GM12878 (cell line): ENCODE data around the gene TSC2. TPM values are rescaled to one million over a fixed set of nuclear protein-coding genes. Genes with fewer than 3 reads are reported as not detected.

Experiments
- ATF7 ChIP-seq: fragments of 450-650 bp; IDR thresholded peaks from 2 replicates; pipeline ENCODE4 v1.6.1; 2016; ENCODE audit warnings: low read depth, mild to moderate bottlenecking
- BACH1 ChIP-seq: fragments of 450-650 bp; IDR thresholded peaks from 2 replicates; pipeline ENCODE4 v1.6.1; 2017; ENCODE audit warnings: mild to moderate bottlenecking, borderline replicate concordance
- BHLHE40 ChIP-seq, 2 experiments: fragments of 450-650 bp in 1 of 2; IDR thresholded peaks; 2 replicates each; pipeline ENCODE4 v1.6.1; 2011 to 2017; ENCODE audit warnings: low read depth in 2 of 2, borderline replicate concordance in 1 of 2, improper control_type of control experiment in 1 of 2, low read length in 1 of 2, mild to moderate bottlenecking in 1 of 2
- E4F1 ChIP-seq: fragments of 450-650 bp; IDR thresholded peaks from 2 replicates; pipeline ENCODE4 v1.6.1; 2018; ENCODE audit warnings: borderline replicate concordance, mild to moderate bottlenecking; ENCODE audit not compliant: partially characterized antibody
- EED ChIP-seq: sonication (generic); IDR thresholded peaks from 2 replicates; pipeline ENCODE4 v1.6.1; 2016; ENCODE audit warnings: antibody characterized with exemption, low read depth
- JUNB ChIP-seq: IDR thresholded peaks from 2 replicates; pipeline ENCODE4 v1.6.1; 2016; ENCODE audit warnings: antibody characterized with exemption, mild to moderate bottlenecking
- LARP7 ChIP-seq: fragments of 450-650 bp; IDR thresholded peaks from 2 replicates; pipeline ENCODE4 v1.6.1; 2017; ENCODE audit warnings: mild to moderate bottlenecking
- NFYB ChIP-seq: IDR thresholded peaks from 2 replicates; pipeline ENCODE4 v1.6.1; 2011; ENCODE audit warnings: low read depth, mild to moderate bottlenecking, low read length, improper control_type of control experiment, moderate library complexity; ENCODE audit not compliant: insufficient read depth
- NR2C1 ChIP-seq: fragments of 450-650 bp; IDR thresholded peaks from 2 replicates; pipeline ENCODE4 v1.6.1; 2017; ENCODE audit warnings: antibody characterized with exemption, mild to moderate bottlenecking, moderate library complexity
- PBX3 ChIP-seq: IDR thresholded peaks from 2 replicates; pipeline ENCODE4 v1.6.1; 2011; ENCODE audit warnings: mild to moderate bottlenecking, low read depth, low read length, moderate library complexity; ENCODE audit not compliant: insufficient replicate concordance
- RBBP5 ChIP-seq: fragments of 200-600 bp; sonication (generic); conservative IDR thresholded peaks from 2 replicates; pipeline ENCODE4 v1.6.1; 2016
- RUNX3 ChIP-seq: IDR thresholded peaks from 2 replicates; pipeline ENCODE4 v1.6.1; 2012; ENCODE audit warnings: low read length, inconsistent platforms
- SREBF2 ChIP-seq: IDR thresholded peaks from 2 replicates; pipeline ENCODE4 v1.6.1; 2012; ENCODE audit warnings: mild to moderate bottlenecking, low read length
- SUZ12 ChIP-seq: fragments of 200-600 bp; sonication (generic); IDR thresholded peaks from one replicate; pipeline ENCODE4 v1.6.1; 2018; ENCODE audit warnings: antibody characterized with exemption, mild to moderate bottlenecking; ENCODE audit not compliant: unreplicated experiment
- TBL1XR1 ChIP-seq: IDR thresholded peaks from 2 replicates; pipeline ENCODE4 v1.6.1; 2012; ENCODE audit warnings: low read depth, low read length, improper control_type of control experiment
- YBX1 ChIP-seq: fragments of 450-650 bp; IDR thresholded peaks from 2 replicates; pipeline ENCODE4 v1.6.1; 2016; ENCODE audit warnings: antibody characterized with exemption
- ZBTB11 ChIP-seq: fragments of 450-650 bp; formaldehyde crosslinking; IDR thresholded peaks from 2 replicates; pipeline ENCODE4 v1.5.0; 2022; ENCODE audit warnings: mild to moderate bottlenecking, missing genetic modification characterization
- ZBTB40 ChIP-seq: fragments of 450-650 bp; IDR thresholded peaks from 2 replicates; pipeline ENCODE4 v1.6.1; 2016; ENCODE audit warnings: mild to moderate bottlenecking, moderate library complexity, borderline replicate concordance
- ZNF207 ChIP-seq: fragments of 450-650 bp; IDR thresholded peaks from 2 replicates; pipeline ENCODE4 v1.6.1; 2014; ENCODE audit warnings: antibody characterized with exemption, mild to moderate bottlenecking, borderline replicate concordance
- polyA plus RNA-seq, 11 experiments: library from polyadenylated mRNA; depleted of rRNA in 4 of 11; unstranded in 6 of 11; stranded (reverse) in 5 of 11; fragments of >200 nt; fragmentation: Nextera tagmentation in 4 of 11; fragmentation: Illumina TruSeq in 1 of 11; extraction: Ambion mirVana in 4 of 11; extraction: Trizol in 1 of 11; gene quantifications; 1 replicate in 1 of 11; 2 replicates in 10 of 11; pipeline versions ENCODE4 v1.2.1 to v1.2.3, GENCODE V29; 2011 to 2016; ENCODE audit warnings: inconsistent platforms in 2 of 11, missing spikeins in 2 of 11, low read depth in 1 of 11
- total RNA-seq, 4 experiments: library from RNA; depleted of rRNA in 3 of 4; stranded (reverse); fragments of >200 nt in 3 of 4; fragmentation: Illumina TruSeq in 1 of 4; extraction: Trizol in 1 of 4; gene quantifications; 2 replicates each; pipeline versions ENCODE4 v1.2.1 to v1.2.3, GENCODE V29; 2013 to 2021

TSC2 gene
- total and polyA plus RNA-seq, 10 of the 15 experiments (the other 5 are each of a cell fraction or from before 2014, with no cell fraction given), result 1.6 to 77.0 (median 21.6) TPM

GRCh38 chr16:2009791-2010510, 37.8 kb upstream of the TSC2 start, which contains the start of gene ZNF598 (continued):
- TF ChIP-seq ZBTB11 (CRISPR knock-in tag) (peak; percentile 37; the same call in 1 of the 2 replicates), ATF7 (no peak), RBBP5 (no peak), E4F1 (no peak), SUZ12 (no peak), YBX1 (no peak), ZNF207 (peak; percentile 63), JUNB (no peak), NFYB (no peak), BHLHE40 (IDR thresholded peaks at IDR 0.05; ENCODE audit: borderline replicate concordance in 1 of 2, low read depth in 2 of 2, low read length in 1 of 2) (peak; percentile 25 to 81; a peak in 3 of 4 replicates), PBX3 (no peak), RUNX3 (peak; percentile 46), SREBF2 (no peak; the same call in 1 of the 2 replicates), EED (no peak), BACH1 (peak; percentile 67; the same call in 1 of the 2 replicates), NR2C1 (peak; percentile 69), LARP7 (peak; percentile 46), ZBTB40 (peak; percentile 84), TBL1XR1 (no peak)
